ENCODE data around the gene DENND5A.
"Not testable (repeated sequence)": the region's sequence is repeated elsewhere in the genome, so short reads cannot be mapped to it uniquely, and the experiment has no call there.

Gene DENND5A

GRCh38 chr11:9264316-9265210 is 587 bp downstream of the DENND5A start:
- DNase-seq (ENCODE audit: low spot score): peak; percentile 44

- peak; percentile 24 for DNase-seq (ENCODE audit: low spot score)
These were observed 1.3 kb downstream of the DENND5A start for GRCh38 chr11:9263840-9264315.

GRCh38 chr11:9260838-9261146 is 4.4 kb downstream of the DENND5A start:
- DNase-seq (ENCODE audit: low spot score): not testable (repeated sequence)

GRCh38 chr11:9259981-9260837 is 4.9 kb downstream of the DENND5A start:
- DNase-seq (ENCODE audit: low spot score): no peak

- not testable (repeated sequence) for DNase-seq (ENCODE audit: low spot score)
These were observed 6.9 kb downstream of the DENND5A start for GRCh38 chr11:9258279-9258678.

- DNase-seq (ENCODE audit: low spot score): no peak
These were observed 10.7 kb downstream of the DENND5A start for GRCh38 chr11:9254416-9254815.

- no peak for DNase-seq (ENCODE audit: low spot score)
These were observed 12.1 kb downstream of the DENND5A start for GRCh38 chr11:9253086-9253485.

GRCh38 chr11:9251311-9251710 is 13.8 kb downstream of the DENND5A start:
- no peak for DNase-seq (ENCODE audit: low spot score)

- DNase-seq (ENCODE audit: low spot score): no peak
These were observed 15.0 kb downstream of the DENND5A start for GRCh38 chr11:9250139-9250582.

GRCh38 chr11:9249252-9249651 is 15.9 kb downstream of the DENND5A start:
- DNase-seq (ENCODE audit: low spot score): no peak

GRCh38 chr11:9247863-9248262 is 17.3 kb downstream of the DENND5A start:
- no peak for DNase-seq (ENCODE audit: low spot score)

GRCh38 chr11:9236242-9236641 is 28.9 kb downstream of the DENND5A start:
- DNase-seq (ENCODE audit: low spot score): not testable (repeated sequence)

- no peak for DNase-seq (ENCODE audit: low spot score)
These were observed 32.7 kb downstream of the DENND5A start for GRCh38 chr11:9232482-9232881.

GRCh38 chr11:9231848-9232177 is 33.3 kb downstream of the DENND5A start:
- DNase-seq (ENCODE audit: low spot score): no peak

GRCh38 chr11:9230296-9230695 is 34.9 kb downstream of the DENND5A start:
- no peak for DNase-seq (ENCODE audit: low spot score)

GRCh38 chr11:9228091-9228490 is 37.1 kb downstream of the DENND5A start:
- no peak for DNase-seq (ENCODE audit: low spot score)

- no peak for DNase-seq (ENCODE audit: low spot score)
These were observed 39.3 kb downstream of the DENND5A start for GRCh38 chr11:9225748-9226298.

- no peak for DNase-seq (ENCODE audit: low spot score)
These were observed 42.5 kb downstream of the DENND5A start for GRCh38 chr11:9222654-9223053.

- DNase-seq (ENCODE audit: low spot score): not testable (repeated sequence)
These were observed 44.3 kb downstream of the DENND5A start for GRCh38 chr11:9220853-9221252.

- no peak for DNase-seq (ENCODE audit: low spot score)
These were observed 45.6 kb downstream of the DENND5A start for GRCh38 chr11:9219572-9219971.

- DNase-seq (ENCODE audit: low spot score): no peak
These were observed 46.0 kb downstream of the DENND5A start for GRCh38 chr11:9219115-9219514.

- no peak for DNase-seq (ENCODE audit: low spot score)
These were observed 50.4 kb downstream of the DENND5A start for GRCh38 chr11:9214765-9215164.

Measured in SK-N-DZ (cell line).